ENCODE data around the gene ELAVL1.

DNA sequence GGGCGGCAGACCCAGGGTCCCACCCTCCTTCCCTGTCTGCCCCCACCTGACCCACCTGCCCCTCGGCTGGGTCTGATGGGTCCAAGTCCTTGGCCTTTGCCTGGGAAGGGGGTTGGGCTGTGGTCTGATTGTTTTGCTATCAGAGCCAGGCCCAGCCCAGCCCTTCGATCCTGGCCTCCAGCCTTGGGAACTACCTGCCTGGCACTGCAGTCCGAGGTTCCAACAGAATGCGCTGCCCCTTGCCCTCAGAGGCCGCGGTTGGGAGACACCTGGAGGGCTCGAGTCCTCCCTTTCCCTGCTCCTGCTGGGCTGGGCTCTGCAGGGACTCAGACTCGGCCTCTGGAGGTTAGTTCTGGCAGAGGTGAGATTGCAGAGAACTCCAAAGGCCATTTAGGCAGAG is 48.7 kb upstream of the ELAVL1 start:
- TF ChIP-seq, protein P1, sequence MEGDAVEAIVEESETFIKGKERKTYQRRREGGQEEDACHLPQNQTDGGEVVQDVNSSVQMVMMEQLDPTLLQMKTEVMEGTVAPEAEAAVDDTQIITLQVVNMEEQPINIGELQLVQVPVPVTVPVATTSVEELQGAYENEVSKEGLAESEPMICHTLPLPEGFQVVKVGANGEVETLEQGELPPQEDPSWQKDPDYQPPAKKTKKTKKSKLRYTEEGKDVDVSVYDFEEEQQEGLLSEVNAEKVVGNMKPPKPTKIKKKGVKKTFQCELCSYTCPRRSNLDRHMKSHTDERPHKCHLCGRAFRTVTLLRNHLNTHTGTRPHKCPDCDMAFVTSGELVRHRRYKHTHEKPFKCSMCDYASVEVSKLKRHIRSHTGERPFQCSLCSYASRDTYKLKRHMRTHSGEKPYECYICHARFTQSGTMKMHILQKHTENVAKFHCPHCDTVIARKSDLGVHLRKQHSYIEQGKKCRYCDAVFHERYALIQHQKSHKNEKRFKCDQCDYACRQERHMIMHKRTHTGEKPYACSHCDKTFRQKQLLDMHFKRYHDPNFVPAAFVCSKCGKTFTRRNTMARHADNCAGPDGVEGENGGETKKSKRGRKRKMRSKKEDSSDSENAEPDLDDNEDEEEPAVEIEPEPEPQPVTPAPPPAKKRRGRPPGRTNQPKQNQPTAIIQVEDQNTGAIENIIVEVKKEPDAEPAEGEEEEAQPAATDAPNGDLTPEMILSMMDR (IDR thresholded peaks at IDR 0.05), result no peak
- TF ChIP-seq EZH2 (IDR thresholded peaks at IDR 0.05; ENCODE audit: borderline replicate concordance, insufficient read depth, low read depth, low read length, poor library complexity, severe bottlenecking), result no peak

All from B cell (primary cell).